HL-60/S4 (cell line): ENCODE measurements around the gene LRRC61.

ENCODE experiments used
- in situ Hi-C: fragments of 300-500 bp; cut with MboI; formaldehyde crosslinking; loops from 2 replicates; pipeline ENCODE4 v1.14.3; 2022; ENCODE audit warnings: low sequenced_read_pairs

Gene LRRC61

GRCh38 chr7:150346922-150347321 is 23.8 kb downstream of the LRRC61 start:
- in situ Hi-C loops = no loop called here

- in situ Hi-C loops = no loop called here
These were observed 28.5 kb downstream of the LRRC61 start for GRCh38 chr7:150351587-150352194.

- in situ Hi-C loops = no loop called here
These were observed 32.5 kb downstream of the LRRC61 start for GRCh38 chr7:150355666-150356059.

- in situ Hi-C loops = no loop called here
These were observed 33.2 kb downstream of the LRRC61 start for GRCh38 chr7:150356265-150356897.

GRCh38 chr7:150357270-150357669 is 34.1 kb downstream of the LRRC61 start:
- in situ Hi-C loops = no loop called here

GRCh38 chr7:150357771-150358427 is 34.7 kb downstream of the LRRC61 start:
- in situ Hi-C loops = no loop called here

- in situ Hi-C loops = no loop called here
These were observed 35.3 kb downstream of the LRRC61 start for GRCh38 chr7:150358433-150358832.

GRCh38 chr7:150358988-150359621 is 36.0 kb downstream of the LRRC61 start:
- in situ Hi-C loops = no loop called here

- in situ Hi-C loops = no loop called here
These were observed 36.6 kb downstream of the LRRC61 start for GRCh38 chr7:150359622-150360362.

- in situ Hi-C loops = no loop called here
These were observed 37.4 kb downstream of the LRRC61 start for GRCh38 chr7:150360363-150361058.

- in situ Hi-C loops = no loop called here
These were observed 38.2 kb downstream of the LRRC61 start for GRCh38 chr7:150361402-150361801.

- in situ Hi-C loops = no loop called here
These were observed 38.9 kb downstream of the LRRC61 start for GRCh38 chr7:150361807-150362621.

GRCh38 chr7:150363370-150363769 is 40.2 kb downstream of the LRRC61 start:
- in situ Hi-C loops = no loop called here

GRCh38 chr7:150363872-150364271 is 40.7 kb downstream of the LRRC61 start:
- in situ Hi-C loops = no loop called here

- in situ Hi-C loops = no loop called here
These were observed 42.0 kb downstream of the LRRC61 start for GRCh38 chr7:150365194-150365593.

GRCh38 chr7:150365673-150366398 is 42.7 kb downstream of the LRRC61 start:
- in situ Hi-C loops = no loop called here

- in situ Hi-C loops = no loop called here
These were observed 44.5 kb downstream of the LRRC61 start for GRCh38 chr7:150367677-150368095.

- in situ Hi-C loops = no loop called here
These were observed 45.1 kb downstream of the LRRC61 start, which contains the start of gene REPIN1 for GRCh38 chr7:150368096-150368883. REPIN1 (plus strand) TSS chr7:150368822; CDS start chr7:150369712, 890 bp downstream.
